ENCODE results near the gene ARMC9.

Gene ARMC9

DNA sequence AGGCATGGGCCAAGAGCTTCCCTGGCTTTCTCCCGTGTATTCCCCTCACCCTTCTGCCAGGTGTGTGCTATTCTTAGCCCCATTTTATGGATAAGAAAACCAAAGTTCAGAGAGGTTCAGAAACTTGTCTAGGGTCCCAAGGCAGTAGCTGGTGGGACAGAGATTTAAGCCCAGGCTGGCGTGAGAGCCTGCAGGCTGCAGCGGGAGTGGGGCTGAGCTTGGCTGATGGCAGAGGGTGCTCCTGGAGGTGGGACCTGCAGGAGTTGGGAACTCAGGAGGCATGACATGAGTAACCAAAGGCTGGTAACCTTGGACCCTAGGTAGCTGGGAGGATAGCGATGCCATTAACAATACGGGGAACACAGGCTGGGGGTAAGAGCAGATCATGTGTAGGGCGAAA, 109.8 kb downstream of the ARMC9 start:
- DNase-seq (ENCODE audit: low spot score) = no peak

- DNase-seq (ENCODE audit: low spot score) = no peak
Measured at GRCh38 chr2:231308631-231309428, 110.4 kb downstream of the ARMC9 start.

- DNase-seq (ENCODE audit: low spot score) = no peak
Measured at GRCh38 chr2:231312066-231312465, 113.6 kb downstream of the ARMC9 start.

DNA sequence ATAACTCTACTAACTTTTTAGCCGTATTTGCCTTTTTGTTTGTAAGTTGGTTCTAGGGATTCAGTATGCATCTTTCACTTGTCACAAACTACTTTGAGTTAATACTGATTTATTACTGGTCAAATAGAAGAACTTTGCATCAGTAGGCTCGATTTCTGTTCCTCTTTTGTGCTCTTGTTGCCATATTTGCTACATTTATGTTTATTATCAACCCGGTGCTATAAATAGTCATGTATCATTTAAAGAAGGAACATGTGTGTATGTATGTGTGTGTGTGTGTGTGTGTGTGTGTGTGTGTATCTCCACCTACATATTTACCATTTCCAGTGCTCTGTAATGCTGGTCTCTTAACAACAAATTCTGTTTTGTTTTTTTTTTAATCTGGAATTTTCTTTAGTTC, 117.5 kb downstream of the ARMC9 start:
- no peak for DNase-seq (ENCODE audit: low spot score)

DNA sequence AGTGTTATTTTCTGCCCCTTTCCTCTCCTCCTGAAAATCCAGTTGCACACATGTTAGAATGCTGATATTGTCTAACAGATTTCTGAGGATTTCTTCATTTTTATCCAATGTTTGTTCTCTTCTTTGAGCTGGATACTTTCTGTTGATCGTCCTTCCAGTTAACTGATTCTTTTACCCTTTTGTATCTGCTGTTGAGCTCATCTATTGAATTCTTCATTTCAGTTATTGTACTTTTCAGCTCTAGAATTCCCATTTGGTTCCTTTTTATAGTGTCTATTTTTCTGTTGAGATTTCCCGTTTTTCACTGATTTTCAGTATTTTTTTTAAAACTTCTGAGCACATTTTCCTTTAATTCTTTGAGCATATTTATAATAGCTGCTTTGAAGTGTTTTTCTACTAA, 119.1 kb downstream of the ARMC9 start:
- DNase-seq (ENCODE audit: low spot score) = no peak

DNA sequence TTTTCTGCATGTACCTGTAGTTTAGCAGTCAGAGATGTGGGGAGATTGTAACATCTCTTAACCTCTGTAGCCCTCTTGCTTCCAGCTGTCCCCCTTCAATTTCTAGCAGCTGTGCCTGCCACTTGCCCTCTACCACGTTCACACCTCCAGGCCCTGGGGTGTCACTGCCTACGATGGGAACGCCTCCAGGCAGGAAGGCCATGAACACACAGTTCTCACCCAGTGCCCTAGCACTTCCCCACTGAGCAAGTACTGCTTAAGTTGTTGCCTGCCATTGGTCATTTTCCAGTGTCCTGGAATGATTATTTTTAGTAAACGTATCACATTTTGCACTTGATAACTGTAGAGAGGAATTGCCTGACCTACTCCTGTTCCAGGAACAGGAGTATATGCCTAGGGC, 120.0 kb downstream of the ARMC9 start:
- DNase-seq (ENCODE audit: low spot score) = no peak

DNA sequence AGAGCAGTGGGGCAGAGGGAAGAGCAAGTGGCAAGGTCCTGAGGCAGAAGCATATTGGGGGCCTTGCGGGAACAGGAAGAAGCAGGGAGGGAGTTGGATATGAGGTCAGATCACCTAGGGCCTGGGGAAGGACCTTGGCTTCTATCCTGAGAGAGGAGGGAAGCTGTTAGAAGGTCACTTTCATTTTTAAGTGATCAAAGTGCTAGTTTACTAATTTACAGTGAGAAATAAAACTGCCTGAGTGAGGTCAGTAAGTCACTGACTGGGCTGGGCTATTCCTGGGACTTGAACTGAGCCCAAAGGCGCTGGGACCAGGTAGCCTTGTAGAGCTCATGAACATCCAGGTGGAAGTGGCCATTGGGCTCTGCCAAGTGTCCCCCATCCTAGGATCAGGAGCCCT, 120.5 kb downstream of the ARMC9 start:
- DNase-seq (ENCODE audit: low spot score) = no peak

DNA sequence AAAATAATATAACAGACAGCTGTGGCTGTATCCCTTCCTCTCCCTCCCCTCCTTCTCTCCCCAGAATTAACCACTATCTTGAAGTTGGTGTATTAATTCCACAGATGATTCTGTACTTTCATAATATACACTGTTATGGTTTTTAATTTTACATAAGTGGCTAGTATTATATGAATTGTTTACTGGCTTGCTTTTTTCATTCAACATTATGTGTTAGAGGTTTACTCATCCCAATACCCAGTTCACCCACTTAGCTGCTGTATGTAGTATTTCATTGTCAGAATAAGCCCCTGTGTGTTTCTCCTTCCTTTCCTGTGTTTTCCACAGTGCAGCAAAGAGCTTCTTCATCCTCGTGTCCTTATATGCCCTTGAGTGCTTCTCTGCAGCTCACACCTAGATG, 121.4 kb downstream of the ARMC9 start:
- DNase-seq (ENCODE audit: low spot score) = no peak

- DNase-seq (ENCODE audit: low spot score) = no peak
Measured at GRCh38 chr2:231321021-231321420, 122.6 kb downstream of the ARMC9 start.

- DNase-seq (ENCODE audit: low spot score) = no peak
Measured at GRCh38 chr2:231321556-231322334, 123.3 kb downstream of the ARMC9 start.

DNA sequence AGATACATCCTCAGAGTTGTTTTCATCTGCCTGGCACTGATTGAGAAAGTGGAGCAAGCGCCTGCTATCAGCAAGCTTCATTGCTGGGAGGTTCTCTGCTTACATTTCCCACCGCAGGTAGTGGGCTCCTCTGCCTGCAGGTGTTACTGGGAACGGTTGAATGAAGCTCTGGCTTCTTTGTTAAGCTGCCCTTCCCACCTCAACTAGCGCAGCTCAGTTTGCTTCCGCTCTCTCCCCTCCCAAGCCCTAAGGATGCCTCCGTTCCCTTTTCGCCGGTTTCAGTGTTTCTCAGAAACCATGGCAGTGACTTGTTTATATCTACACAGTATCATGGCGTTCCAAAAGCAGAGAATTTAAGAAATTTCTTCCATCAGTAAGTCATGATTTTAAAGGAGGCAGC, 124.9 kb downstream of the ARMC9 start:
- DNase-seq (ENCODE audit: low spot score) = no peak

DNA sequence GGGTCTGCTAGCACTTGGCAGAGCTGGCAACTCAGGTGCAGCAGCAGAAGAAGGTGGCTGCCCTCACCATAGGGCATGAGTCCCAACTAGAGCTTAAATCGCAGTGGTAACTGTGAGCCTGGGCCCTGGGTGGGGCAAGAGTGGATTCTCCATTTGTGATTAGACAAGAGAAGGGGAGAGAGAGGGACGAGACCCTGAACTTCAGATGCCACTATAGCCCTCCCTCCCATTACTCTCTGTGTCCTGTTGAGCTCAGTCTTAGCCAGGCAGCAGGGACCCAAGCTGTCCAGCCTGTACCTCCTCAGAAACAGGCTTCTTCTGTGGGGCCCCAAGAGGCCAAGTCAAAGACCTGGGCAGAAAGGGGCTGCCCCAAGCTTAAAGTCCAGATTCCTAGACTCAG, 127.4 kb downstream of the ARMC9 start:
- DNase-seq (ENCODE audit: low spot score) = no peak

DNA sequence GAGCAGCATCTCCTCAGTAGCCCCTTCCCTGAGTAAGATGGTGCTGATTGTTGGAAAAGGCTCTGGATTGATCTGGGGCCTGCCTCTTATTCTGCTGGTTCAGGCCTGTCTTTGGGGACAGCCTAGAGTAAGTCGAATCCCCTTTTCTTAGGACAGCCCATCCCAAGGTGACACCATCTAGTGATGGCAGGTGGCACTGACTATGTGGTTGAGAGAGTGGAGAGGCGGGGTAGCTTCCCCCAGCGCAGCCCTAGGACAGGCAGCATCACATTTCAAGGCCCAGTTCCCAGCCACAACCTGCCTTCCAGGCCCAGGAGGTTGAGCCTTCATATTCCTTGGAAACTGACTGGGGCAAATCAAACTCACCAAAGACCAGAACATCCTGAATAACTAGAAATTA, 128.0 kb downstream of the ARMC9 start:
- no peak for DNase-seq (ENCODE audit: low spot score)

DNA sequence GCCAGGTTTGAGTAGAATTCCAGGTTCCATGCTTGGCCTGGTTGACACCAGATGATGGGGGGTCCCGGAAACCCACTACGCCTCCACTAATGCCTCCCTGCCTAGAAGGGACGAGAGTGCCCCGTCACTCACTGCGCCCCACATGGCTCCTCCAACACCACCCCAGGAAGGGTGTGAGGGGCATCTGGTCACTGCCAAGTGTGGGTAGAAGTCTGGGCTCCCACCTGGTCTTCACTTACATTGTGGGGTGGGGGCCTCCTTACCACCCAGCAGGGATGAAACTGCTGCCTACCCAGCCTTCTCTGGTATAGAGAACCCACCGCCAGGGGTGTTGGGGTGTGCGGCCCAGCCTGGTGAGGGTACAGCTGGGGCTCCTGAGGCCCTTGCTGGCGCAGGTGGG, 131.9 kb downstream of the ARMC9 start:
- no peak for DNase-seq (ENCODE audit: low spot score)

DNA sequence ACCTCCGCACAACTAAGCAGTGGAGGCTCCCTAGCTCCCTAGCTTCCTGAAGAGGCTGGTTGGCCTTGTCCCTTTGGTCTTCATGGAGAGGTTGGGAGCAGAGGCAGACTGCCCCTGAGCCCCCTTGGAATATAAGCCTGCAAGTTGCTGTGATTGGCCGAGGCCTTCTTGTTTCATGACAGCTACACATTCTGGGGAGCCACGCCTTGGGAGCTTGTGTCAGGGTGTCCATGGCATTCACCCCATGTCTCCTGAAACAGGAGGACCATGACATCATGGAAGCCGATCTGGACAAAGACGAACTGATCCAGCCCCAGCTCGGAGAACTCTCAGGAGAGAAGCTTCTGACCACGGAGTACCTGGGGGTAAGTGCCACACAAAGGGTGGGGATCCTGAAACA, 133.1 kb downstream of the ARMC9 start:
- no peak for DNase-seq (ENCODE audit: low spot score)

GRCh38 chr2:231332388-231332787, 134.0 kb downstream of the ARMC9 start:
- DNase-seq (ENCODE audit: low spot score) = no peak

DNA sequence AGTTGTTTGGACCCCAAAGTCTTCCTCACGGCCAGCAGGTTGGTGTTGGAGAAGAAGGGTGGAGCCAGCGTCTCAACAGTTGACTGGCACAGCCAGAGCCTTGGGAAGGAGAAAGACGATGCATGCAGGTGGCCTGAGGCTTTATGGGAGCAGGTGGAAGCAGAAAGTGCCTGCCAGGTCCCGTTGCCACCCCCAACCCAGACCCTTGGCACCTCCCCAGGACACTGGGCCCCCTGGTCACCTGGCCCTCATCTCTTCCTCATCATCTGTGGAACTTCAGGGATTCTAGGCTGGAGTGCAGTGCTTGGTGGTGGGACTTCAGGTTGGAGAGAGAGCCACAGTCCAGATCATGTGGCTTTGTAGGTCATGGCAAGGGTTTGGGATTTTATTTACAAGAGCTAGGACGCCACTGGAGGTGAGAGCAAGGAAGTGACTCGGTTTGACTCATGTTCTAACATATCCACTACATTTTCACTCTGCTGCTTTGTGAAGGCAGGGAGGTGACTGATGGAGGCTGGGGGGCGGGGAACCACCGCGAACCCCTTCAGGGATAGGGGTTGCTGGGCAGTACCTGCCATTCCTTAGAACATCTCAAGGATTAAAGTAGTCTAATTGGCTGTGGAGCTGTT, 134.6 kb downstream of the ARMC9 start:
- DNase-seq (ENCODE audit: low spot score) = no peak

DNA sequence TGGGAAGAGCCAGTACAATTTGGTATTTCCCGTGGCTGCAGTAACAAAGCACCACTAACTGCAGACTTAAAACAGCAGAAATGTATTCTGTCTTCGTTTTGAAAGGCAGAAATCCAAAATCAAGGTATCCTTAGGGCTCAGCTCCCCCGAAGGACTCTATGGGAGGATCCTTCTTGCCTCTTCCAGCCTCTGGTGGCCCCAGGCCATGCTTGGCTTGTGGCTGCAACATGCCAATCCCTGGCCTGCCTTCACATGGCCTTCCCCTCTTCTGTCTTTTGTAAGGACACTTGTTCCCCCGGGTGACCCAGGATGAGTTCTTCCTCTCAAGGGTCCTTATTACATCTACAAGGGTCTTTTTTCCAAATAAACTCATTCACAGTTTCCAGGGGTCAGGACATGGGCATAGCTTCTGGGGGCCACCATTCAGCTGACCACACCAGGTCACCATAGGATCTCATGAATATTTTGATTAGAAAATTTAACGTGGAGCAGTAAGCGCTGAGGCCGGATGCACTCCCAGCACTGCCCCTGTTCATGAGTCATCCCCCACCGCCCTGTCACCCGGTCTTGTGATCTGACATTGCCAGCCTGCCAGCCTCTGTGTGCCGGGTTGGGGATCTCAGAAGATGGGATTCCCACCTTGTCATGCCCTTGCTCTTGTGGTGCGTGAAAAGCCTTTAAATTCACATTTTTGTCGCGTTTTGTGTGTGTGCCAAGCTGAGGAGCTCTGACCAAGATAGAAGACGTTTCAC, 135.9 kb downstream of the ARMC9 start:
- DNase-seq (ENCODE audit: low spot score) = no peak

DNA sequence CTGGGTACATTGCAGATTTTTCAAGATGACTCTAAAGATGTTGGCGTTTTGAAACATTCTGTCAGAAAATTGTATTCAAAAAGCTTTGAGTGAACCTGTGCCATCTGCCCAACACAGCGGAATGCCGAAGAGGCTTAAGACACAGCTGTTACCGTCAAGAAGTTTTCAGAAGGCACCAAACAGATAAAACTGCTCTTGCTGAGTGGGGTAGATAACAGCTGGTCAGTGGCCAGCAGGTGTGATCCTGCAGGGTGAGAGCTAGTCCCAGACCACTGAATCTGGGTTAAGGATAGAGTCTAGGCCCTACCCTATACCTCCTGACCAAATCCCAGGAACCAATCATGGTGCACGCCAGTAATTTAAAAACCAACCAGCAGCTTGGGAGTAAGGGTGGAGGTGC, 136.6 kb downstream of the ARMC9 start:
- DNase-seq (ENCODE audit: low spot score) = no peak

GRCh38 chr2:231335591-231335990, 137.2 kb downstream of the ARMC9 start:
- no peak for DNase-seq (ENCODE audit: low spot score)

GRCh38 chr2:231336236-231336635, 137.8 kb downstream of the ARMC9 start:
- no peak for DNase-seq (ENCODE audit: low spot score)

- DNase-seq (ENCODE audit: low spot score) = no peak
Measured at GRCh38 chr2:231336700-231337099, 138.3 kb downstream of the ARMC9 start.
